Thyroid gland (tissue), 4 donors: ENCODE results near the gene CCDC63. TPM values are rescaled to one million over a fixed set of nuclear protein-coding genes. Genes with fewer than 3 reads are reported as not detected.

ENCODE experiments used
- DNase-seq, 2 donors: peaks; one replicate each; pipeline ENCODE4 v3.0.0-alpha.2; 2019
- H3K27ac ChIP-seq, 3 donors: fragments of 200-600 bp; sonication (generic); 1 replicate in 2 of 3; 2 replicates in 1 of 3; pipeline ENCODE4 v1.5.1; 2016 to 2019; ENCODE audit warnings: mild to moderate bottlenecking in 1 of 3, moderate library complexity in 1 of 3
- H3K27me3 ChIP-seq: fragments of 200-600 bp; sonication (generic); one replicate; pipeline ENCODE4 v1.5.1; 2019
- H3K36me3 ChIP-seq, 2 donors: fragments of 200-600 bp; sonication (generic); one replicate each; pipeline ENCODE4 v1.5.1; 2016 to 2019
- H3K4me1 ChIP-seq, 2 donors: fragments of 200-600 bp; sonication (generic); one replicate each; pipeline ENCODE4 v1.5.1; 2017 to 2019
- H3K4me3 ChIP-seq, 3 donors: fragments of 200-600 bp; sonication (generic); replicated peaks in 1 of 3; 1 replicate in 2 of 3; 2 replicates in 1 of 3; pipeline ENCODE4 v1.5.1; 2016; ENCODE audit warnings: mild to moderate bottlenecking in 1 of 3
- H3K9me3 ChIP-seq: fragments of 200-600 bp; sonication (generic); one replicate; pipeline ENCODE4 v1.5.1; 2017
- POLR2A ChIP-seq, 2 donors: fragments of 450-650 bp; IDR thresholded peaks; one replicate each; pipeline ENCODE4 v1.6.1; 2017; ENCODE audit warnings: antibody characterized with exemption in 2 of 2, mild to moderate bottlenecking in 2 of 2, moderate library complexity in 1 of 2
- WGBS, 2 donors: methylation state at CpG; one replicate each; pipeline ENCODE4 v1.1.5; 2017; 5-methylcytosine and 5-hydroxymethylcytosine counted together
- intact Hi-C: fragments of 100-400 bp; cut with DNase I; formaldehyde crosslinking; loops from one replicate; pipeline ENCODE4 v1.15.1; 2023
- total RNA-seq, 4 donors: library from RNA; depleted of rRNA; stranded (reverse); fragments of >200 nt; gene quantifications; one replicate each; pipeline ENCODE4 v1.2.3, GENCODE V29; 2016
- TF ChIP-seq, protein P1 (sequence below), 6 experiments: fragments of 200-600 bp in 3 of 6; fragments of 450-650 bp in 3 of 6; sonication (generic) in 3 of 6; IDR thresholded peaks; one replicate each; pipeline ENCODE4 v1.5.1; 2016 to 2019; ENCODE audit warnings: antibody characterized with exemption in 6 of 6, mild to moderate bottlenecking in 2 of 6, inconsistent platforms in 1 of 6, moderate library complexity in 1 of 6

The CCDC63 gene
- total RNA-seq, 4 donors from 2014 or later, result not detected

GRCh38 chr12:110862329-110862728, 15.5 kb downstream of the CCDC63 start:
- 81 to 88% methylated on average over 9 of the region's 9 CpGs for WGBS, 2 donors
- no peak for TF ChIP-seq POLR2A (IDR thresholded peaks at IDR 0.05)
- TF ChIP-seq, protein P1, sequence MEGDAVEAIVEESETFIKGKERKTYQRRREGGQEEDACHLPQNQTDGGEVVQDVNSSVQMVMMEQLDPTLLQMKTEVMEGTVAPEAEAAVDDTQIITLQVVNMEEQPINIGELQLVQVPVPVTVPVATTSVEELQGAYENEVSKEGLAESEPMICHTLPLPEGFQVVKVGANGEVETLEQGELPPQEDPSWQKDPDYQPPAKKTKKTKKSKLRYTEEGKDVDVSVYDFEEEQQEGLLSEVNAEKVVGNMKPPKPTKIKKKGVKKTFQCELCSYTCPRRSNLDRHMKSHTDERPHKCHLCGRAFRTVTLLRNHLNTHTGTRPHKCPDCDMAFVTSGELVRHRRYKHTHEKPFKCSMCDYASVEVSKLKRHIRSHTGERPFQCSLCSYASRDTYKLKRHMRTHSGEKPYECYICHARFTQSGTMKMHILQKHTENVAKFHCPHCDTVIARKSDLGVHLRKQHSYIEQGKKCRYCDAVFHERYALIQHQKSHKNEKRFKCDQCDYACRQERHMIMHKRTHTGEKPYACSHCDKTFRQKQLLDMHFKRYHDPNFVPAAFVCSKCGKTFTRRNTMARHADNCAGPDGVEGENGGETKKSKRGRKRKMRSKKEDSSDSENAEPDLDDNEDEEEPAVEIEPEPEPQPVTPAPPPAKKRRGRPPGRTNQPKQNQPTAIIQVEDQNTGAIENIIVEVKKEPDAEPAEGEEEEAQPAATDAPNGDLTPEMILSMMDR (IDR thresholded peaks at IDR 0.05), result no peak
- Histone ChIP-seq H3K27ac (no peak overlapping the region), H3K4me1 (no peaks in the 10 kb centered on the region), H3K36me3 (no peaks in the 10 kb centered on the region), H3K4me3 (no peak overlapping the region), H3K27me3 (no peaks in the 10 kb centered on the region), H3K9me3 (no peaks in the 10 kb centered on the region)
- intact Hi-C loops, result no loop called here
- no peak for DNase-seq

DNA sequence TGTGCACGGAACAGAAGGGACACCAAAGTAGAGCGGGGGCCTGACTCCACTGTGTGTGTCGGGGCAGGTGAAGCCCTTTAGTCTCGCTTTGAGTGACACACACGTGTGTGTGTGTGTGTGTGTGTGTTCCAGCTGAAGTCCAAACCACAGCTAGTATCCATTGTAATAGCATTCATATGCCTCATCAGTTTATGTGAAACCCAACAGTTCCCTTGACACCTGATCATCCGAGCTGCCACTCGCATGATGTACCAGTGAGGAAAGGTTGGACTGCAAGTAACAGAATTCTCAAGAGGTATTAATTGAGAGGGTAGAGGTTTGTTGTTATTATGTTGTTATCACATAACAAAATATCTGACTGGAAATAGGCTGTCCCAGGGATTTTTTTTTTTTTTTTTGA, 16.4 kb downstream of the CCDC63 start:
- no peaks in the 10 kb centered on the region for H3K27me3 ChIP-seq
- TF ChIP-seq, protein P1 (IDR thresholded peaks at IDR 0.05), result no peak
- TF ChIP-seq POLR2A (IDR thresholded peaks at IDR 0.05), result no peak
- 79 to 88% methylated on average over 7 of the region's 7 CpGs for WGBS, 2 donors
- no peaks in the 10 kb centered on the region for H3K36me3 ChIP-seq
- DNase-seq, result no peak
- H3K9me3 ChIP-seq, result no peaks in the 10 kb centered on the region
- no peaks in the 10 kb centered on the region for H3K4me1 ChIP-seq
- no peak overlapping the region for H3K4me3 ChIP-seq
- H3K27ac ChIP-seq, result no peak overlapping the region
- intact Hi-C loops, result no loop called here

DNA sequence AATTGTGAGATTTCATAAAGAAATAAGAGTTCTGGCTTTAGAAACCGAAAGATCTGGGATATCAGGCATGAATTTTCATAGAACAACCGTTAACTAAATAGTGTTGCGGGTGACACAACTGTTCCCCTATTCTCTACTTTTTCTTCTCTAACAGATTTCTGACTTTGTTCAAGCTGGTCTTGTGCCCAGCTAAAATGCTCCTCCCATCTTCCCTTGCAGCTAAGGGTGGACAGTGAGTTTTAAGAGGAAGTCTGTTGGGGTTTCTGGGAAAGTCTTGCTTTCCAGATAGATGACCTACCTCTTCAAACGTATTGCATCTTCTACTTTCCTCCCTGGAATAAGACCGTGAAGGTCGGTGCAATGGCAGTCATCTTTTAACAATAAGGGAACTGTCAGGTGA, 18.7 kb downstream of the CCDC63 start:
- 81 to 87% methylated on average over 6 of the region's 6 CpGs for WGBS, 2 donors
- H3K4me3 ChIP-seq, result no peak overlapping the region
- intact Hi-C loops, result no loop called here
- H3K27ac ChIP-seq, result no peak overlapping the region
- no peaks in the 10 kb centered on the region for H3K9me3 ChIP-seq
- no peaks in the 10 kb centered on the region for H3K36me3 ChIP-seq
- H3K27me3 ChIP-seq, result no peaks in the 10 kb centered on the region
- no peak for DNase-seq
- no peaks in the 10 kb centered on the region for H3K4me1 ChIP-seq
- TF ChIP-seq POLR2A (IDR thresholded peaks at IDR 0.05), result no peak
- TF ChIP-seq, protein P1 (IDR thresholded peaks at IDR 0.05), result no peak

DNA sequence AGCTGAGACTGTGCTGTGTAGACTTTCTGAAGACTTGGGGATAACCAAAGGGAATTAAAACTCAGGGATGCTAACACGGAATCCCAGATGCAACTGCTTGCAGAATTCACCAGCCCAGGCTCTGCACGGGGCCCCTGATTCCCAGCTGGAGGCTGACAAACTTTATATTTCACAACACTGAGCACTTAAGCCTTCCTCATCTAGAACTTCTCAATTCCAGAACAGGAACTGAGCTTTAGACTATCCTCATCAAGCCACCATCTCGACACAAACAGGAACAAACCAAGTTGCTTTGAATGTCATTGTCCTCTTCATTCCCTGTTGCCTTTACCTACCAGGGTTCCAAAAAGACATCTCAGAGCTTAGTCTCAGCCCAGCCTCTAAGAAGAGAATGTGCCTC, 22.2 kb downstream of the CCDC63 start:
- TF ChIP-seq POLR2A (IDR thresholded peaks at IDR 0.05), result no peak
- TF ChIP-seq, protein P1 (IDR thresholded peaks at IDR 0.05), result no peak
- H3K9me3 ChIP-seq, result no peaks in the 10 kb centered on the region
- H3K27ac ChIP-seq, result no peak overlapping the region
- 74 to 86% methylated on average over 3 of the region's 3 CpGs for WGBS, 2 donors
- H3K27me3 ChIP-seq, result no peaks in the 10 kb centered on the region
- H3K36me3 ChIP-seq, result no peaks in the 10 kb centered on the region
- no peaks in the 10 kb centered on the region for H3K4me1 ChIP-seq
- H3K4me3 ChIP-seq, result no peak overlapping the region
- intact Hi-C loops, result no loop called here
- DNase-seq, result no peak

- no peaks in the 10 kb centered on the region for H3K27me3 ChIP-seq
- DNase-seq, result no peak
Observed at GRCh38 chr12:110869803-110870202, 23.0 kb downstream of the CCDC63 start.

More at GRCh38 chr12:110869803-110870202, 23.0 kb downstream of the CCDC63 start:
- H3K27ac ChIP-seq, result no peak overlapping the region
- no peaks in the 10 kb centered on the region for H3K9me3 ChIP-seq
- intact Hi-C loops, result no loop called here
- no peaks in the 10 kb centered on the region for H3K4me1 ChIP-seq
- TF ChIP-seq POLR2A (IDR thresholded peaks at IDR 0.05), result no peak
- TF ChIP-seq, protein P1 (IDR thresholded peaks at IDR 0.05), result no peak
- H3K36me3 ChIP-seq, result no peaks in the 10 kb centered on the region
- WGBS, 2 donors, result 91 to 92% methylated on average over 5 of the region's 5 CpGs
- no peak overlapping the region for H3K4me3 ChIP-seq
